ENCODE measurements around the gene CDH13.
A peak's percentile ranks its signal among the peaks of the same experiment; 100 is the strongest.

The CDH13 gene

DNA sequence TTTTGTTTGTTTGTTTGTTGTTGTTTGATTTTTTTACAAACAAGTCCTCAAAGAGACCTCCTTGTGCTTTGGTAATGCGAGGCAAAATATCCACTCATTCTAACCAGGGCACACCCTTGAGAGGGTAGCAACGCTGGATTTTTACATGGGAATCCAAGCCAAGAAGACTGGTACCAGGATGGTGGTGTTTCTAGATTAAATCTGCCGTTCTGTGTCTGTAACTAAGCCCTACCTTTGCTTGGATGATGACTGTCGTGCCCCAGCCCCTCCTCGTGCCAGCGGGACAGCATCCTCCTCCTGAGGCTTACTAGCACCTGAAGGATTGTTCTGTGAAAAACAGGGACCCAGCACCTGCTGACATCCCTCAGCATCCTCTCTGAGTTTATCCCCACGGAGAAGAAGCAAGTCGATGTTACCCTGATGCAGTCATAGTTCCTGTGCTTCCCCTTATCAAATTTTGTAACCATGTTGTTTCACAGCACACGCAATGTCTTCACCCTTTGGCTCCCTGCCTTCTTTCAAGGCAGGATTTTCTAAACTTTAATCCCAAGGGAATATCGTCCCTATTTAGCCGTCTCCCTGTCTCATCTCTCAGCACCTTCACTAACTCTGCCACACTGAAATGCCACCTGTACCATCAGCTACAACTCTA, 1175.9 kb downstream of the CDH13 start:
- H3K4me1 ChIP-seq = peaks cover 0 to 13% (median 6%) of the 10 kb centered on the region in 4 donors
- DNase-seq = no peak
- intact Hi-C loops (cut with DNase I; ENCODE audit: low total_unique reads) = no loop called here
- no peak for TF ChIP-seq CTCF (IDR thresholded peaks at IDR 0.05)
- H3K27me3 ChIP-seq = no peaks in the 10 kb centered on the region
- no peaks in the 10 kb centered on the region for H3K9me3 ChIP-seq
- H3K27ac ChIP-seq = peak overlapping the region in 1 of 2 donors; percentile 21
- no peaks in the 10 kb centered on the region for H3K36me3 ChIP-seq
- peak overlapping the region; percentile 24 to 44 for H3K4me3 ChIP-seq

DNA sequence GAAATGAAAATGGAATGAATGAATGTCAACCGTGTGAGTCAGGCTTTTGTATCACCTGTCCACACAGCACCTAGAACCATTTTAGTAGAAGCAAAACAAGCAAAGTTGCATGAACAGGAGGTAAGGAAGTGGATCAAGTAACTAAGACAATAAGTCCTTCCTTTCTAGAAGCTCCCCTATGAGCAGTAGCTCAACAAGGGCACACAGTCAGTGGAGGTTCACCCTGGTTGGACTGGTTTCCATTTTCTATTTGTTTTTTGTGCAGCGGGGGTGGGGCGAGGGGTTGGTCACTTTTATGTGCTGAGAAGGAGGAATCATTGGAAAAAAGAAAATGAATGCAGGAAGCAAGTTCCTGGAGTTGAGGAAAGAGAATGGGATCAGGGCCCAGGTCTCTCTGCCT, 1177.0 kb downstream of the CDH13 start:
- Histone ChIP-seq H3K27me3 (no peaks in the 10 kb centered on the region), H3K4me3 (no peak overlapping the region), H3K27ac (no peak overlapping the region), H3K9me3 (no peaks in the 10 kb centered on the region), H3K36me3 (no peaks in the 10 kb centered on the region), H3K4me1 (peaks cover 0 to 19% (median 8%) of the 10 kb centered on the region in 4 donors)
- DNase-seq = no peak
- no peak for TF ChIP-seq CTCF (IDR thresholded peaks at IDR 0.05)
- intact Hi-C loops (cut with DNase I; ENCODE audit: low total_unique reads) = no loop called here

GRCh38 chr16:83804366-83804765, 1177.6 kb downstream of the CDH13 start:
- Histone ChIP-seq H3K27ac (no peak overlapping the region), H3K4me3 (no peak overlapping the region), H3K36me3 (peaks cover 0 to under 1% (median 0%) of the 10 kb centered on the region in 3 donors), H3K27me3 (no peaks in the 10 kb centered on the region), H3K4me1 (peaks cover 0 to 25% (median 11%) of the 10 kb centered on the region in 4 donors), H3K9me3 (no peaks in the 10 kb centered on the region)
- intact Hi-C loops (cut with DNase I; ENCODE audit: low total_unique reads) = no loop called here
- no peak for TF ChIP-seq CTCF (IDR thresholded peaks at IDR 0.05)
- no peak for DNase-seq

DNA sequence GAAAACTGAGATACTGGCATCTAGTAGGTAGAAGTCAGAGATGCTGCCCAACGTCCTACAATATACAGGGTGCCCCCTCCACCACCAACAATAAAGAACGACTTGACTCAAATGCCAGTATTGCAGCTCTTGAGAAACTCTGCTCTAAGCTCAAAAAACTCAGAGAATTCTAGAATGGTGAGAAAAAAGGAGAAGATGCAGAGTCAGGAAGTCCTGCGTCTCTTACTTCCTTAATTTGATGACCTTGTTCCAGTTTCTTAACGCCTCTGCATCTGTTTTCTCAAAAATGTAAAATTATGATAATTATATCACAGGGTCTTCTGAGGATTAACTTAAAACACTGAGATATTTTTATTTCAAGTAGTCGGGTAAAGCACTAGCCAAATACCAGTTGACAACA, 1179.3 kb downstream of the CDH13 start:
- Histone ChIP-seq H3K27ac (no peak overlapping the region), H3K4me3 (no peak overlapping the region), H3K9me3 (no peaks in the 10 kb centered on the region), H3K36me3 (peaks cover 0 to 5% (median 3%) of the 10 kb centered on the region in 3 donors), H3K4me1 (peaks cover 0 to 42% (median 24%) of the 10 kb centered on the region in 4 donors), H3K27me3 (no peaks in the 10 kb centered on the region)
- TF ChIP-seq CTCF (IDR thresholded peaks at IDR 0.05) = no peak
- DNase-seq = no peak
- intact Hi-C loops (cut with DNase I; ENCODE audit: low total_unique reads) = no loop called here

DNA sequence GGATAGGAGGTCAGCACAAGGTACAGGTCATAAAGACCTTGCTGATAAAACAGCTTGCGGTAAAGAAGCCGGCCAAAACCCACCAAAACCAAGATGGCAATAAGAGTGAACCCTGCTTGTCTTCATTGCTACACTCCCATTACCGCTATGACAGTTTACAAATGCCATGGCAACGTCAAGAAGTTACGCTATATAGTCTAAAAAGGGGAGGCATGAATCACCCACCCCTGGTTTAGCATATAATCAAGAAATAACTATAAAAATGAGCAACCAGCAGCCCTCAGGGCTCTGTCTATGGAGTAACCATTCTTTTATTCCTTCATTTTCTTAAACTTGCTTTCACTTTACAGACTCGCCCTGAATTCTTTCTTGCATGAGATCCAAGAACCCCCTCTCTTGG, 1180.0 kb downstream of the CDH13 start:
- no peaks in the 10 kb centered on the region for H3K9me3 ChIP-seq
- DNase-seq = no peak
- peaks cover 0 to 49% (median 31%) of the 10 kb centered on the region in 4 donors for H3K4me1 ChIP-seq
- no peak for TF ChIP-seq CTCF (IDR thresholded peaks at IDR 0.05)
- H3K27me3 ChIP-seq = no peaks in the 10 kb centered on the region
- peak overlapping the region in 1 of 2 donors; percentile 85 for H3K27ac ChIP-seq
- H3K4me3 ChIP-seq = no peak overlapping the region
- peaks cover 0 to 5% (median 3%) of the 10 kb centered on the region in 3 donors for H3K36me3 ChIP-seq
- intact Hi-C loops (cut with DNase I; ENCODE audit: low total_unique reads) = no loop called here

Data from tibial artery (tissue), 4 donors.